ENCODE results near the gene NUP62. TPM values are rescaled to one million over a fixed set of nuclear protein-coding genes. Genes with fewer than 3 reads are reported as not detected.

NUP62 gene
- total RNA-seq, 2 experiments from 2014 or later = 113 to 119 TPM

DNA sequence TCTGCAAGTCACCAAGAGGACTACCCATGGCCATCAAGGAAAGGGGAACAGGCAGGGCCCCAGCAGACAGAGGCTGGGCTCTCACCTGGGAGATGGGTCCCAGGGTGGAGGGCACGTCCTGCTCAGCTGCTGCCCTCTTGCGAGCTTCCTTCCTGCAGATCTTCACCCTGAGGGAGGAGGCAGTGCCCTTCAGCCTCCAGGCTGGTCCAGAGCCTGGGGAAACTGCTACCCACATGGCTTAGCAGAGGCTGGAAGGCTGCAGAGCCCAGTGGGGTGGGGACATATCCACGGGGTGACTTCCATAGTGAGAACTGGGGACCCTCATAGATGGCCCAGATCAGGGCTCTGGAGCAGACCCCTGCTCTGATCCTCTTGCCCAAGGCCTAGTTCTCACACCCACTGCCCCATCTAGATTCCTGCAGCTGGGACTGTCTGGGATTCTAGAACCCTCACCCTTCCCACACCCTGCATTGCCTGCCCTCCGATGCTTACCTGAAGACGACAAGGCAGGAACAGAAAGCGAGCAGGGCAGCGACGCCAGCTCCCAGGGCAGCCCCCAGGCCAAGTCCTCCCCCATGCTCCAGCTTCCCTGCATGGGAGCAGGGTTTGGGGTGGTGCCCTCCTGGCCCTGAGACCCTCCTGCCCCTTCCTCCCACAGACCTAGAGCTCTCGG, 22.6 kb upstream of the NUP62 start:
- H3K9me3 Mint-ChIP-seq = no peaks in the 10 kb centered on the region
- peaks cover 9% of the 10 kb centered on the region for H3K4me1 Mint-ChIP-seq (ENCODE audit: low read depth)
- no peak overlapping the region for H3K27ac Mint-ChIP-seq
- peaks cover 16% of the 10 kb centered on the region for H3K27me3 Mint-ChIP-seq
- DNase-seq (no peak), ATAC-seq (no peak)
- H3K36me3 Mint-ChIP-seq (ENCODE audit: low read depth) = no peaks in the 10 kb centered on the region
- ChIA-PET POLR2A (interaction anchor here (0.6 kb wide), 1 partner anchor 675 kb away, joined by 4 read pairs; no protein-coding TSS in a partner anchor), CTCF (interaction anchor here (2.4 to 3.3 kb wide), 2 partner anchors 14 to 15 kb away, joined by 14 to 21 read pairs; no protein-coding TSS in a partner anchor)
- intact Hi-C loops (cut with micrococcal nuclease) = no loop called here
- TF ChIP-seq, protein P1, sequence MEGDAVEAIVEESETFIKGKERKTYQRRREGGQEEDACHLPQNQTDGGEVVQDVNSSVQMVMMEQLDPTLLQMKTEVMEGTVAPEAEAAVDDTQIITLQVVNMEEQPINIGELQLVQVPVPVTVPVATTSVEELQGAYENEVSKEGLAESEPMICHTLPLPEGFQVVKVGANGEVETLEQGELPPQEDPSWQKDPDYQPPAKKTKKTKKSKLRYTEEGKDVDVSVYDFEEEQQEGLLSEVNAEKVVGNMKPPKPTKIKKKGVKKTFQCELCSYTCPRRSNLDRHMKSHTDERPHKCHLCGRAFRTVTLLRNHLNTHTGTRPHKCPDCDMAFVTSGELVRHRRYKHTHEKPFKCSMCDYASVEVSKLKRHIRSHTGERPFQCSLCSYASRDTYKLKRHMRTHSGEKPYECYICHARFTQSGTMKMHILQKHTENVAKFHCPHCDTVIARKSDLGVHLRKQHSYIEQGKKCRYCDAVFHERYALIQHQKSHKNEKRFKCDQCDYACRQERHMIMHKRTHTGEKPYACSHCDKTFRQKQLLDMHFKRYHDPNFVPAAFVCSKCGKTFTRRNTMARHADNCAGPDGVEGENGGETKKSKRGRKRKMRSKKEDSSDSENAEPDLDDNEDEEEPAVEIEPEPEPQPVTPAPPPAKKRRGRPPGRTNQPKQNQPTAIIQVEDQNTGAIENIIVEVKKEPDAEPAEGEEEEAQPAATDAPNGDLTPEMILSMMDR (IDR thresholded peaks at IDR 0.05) = no peak
- no peak overlapping the region for H3K4me3 Mint-ChIP-seq

DNA sequence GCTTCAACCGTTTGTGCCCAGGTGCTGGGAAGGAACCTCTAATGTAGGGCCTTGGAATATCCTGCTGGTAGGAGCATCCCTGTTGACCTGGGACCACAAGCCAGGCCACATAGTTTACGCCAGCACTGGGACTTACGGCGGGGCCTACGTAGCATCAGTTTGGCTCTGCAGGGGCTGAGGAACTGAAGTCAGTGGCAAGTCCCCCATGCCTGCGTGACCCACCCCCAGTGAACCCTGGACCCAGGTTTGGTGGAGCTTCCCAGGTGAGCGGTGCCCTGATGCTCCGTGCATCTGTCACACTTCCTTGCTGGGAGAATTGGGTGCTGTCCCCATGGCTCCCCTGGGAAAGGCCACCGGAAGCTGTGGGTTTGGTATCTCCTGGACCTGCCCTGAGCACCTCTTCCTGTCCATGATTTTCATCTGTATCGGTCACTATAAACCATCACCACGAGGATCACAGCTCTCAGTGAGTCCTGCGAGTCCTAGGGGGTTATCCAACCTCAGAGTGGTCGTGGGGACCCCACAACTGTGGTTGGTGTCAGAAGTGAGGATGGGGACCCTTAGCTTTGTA, 21.7 kb upstream of the NUP62 start:
- ChIA-PET POLR2A (interaction anchor here (0.6 kb wide), 2 partner anchors 64 to 676 kb away, joined by 3 to 4 read pairs; no protein-coding TSS in a partner anchor), CTCF (interaction anchor here (1.2 to 2.4 kb wide), 3 partner anchors 14 to 185 kb away, joined by 3 to 14 read pairs (median 6); no protein-coding TSS in a partner anchor)
- Mint-ChIP-seq H3K9me3 (no peaks in the 10 kb centered on the region), H3K4me3 (no peak overlapping the region), H3K27ac (no peak overlapping the region), H3K4me1 (ENCODE audit: low read depth) (peaks cover 9% of the 10 kb centered on the region), H3K36me3 (ENCODE audit: low read depth) (no peaks in the 10 kb centered on the region), H3K27me3 (peaks cover 16% of the 10 kb centered on the region)
- DNase-seq (no peak), ATAC-seq (no peak)
- TF ChIP-seq, protein P1 (IDR thresholded peaks at IDR 0.05) = no peak
- intact Hi-C loops (cut with micrococcal nuclease) = no loop called here

DNA sequence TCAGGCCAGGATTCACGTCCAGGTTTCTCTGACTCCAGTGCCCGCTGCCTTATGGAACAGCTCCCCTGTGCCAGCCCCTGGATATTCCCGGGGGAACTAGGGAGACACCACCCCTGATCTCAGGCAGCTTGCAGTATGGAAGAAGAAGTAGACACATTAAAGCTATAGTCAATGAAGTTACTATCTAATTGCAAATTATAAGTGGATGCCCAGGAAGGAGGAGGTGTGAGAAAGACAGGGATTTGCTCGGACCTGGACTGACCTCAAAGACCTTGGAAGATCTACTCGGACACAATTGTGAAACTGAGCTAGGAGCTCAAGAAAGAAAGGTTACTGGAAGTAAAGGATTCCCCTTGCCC, 21.3 kb upstream of the NUP62 start:
- Mint-ChIP-seq H3K9me3 (no peaks in the 10 kb centered on the region), H3K4me3 (no peak overlapping the region), H3K27me3 (peaks cover 18% of the 10 kb centered on the region), H3K27ac (no peak overlapping the region), H3K4me1 (ENCODE audit: low read depth) (peaks cover 9% of the 10 kb centered on the region), H3K36me3 (ENCODE audit: low read depth) (no peaks in the 10 kb centered on the region)
- POLR2A ChIA-PET = no interaction called here
- DNase-seq = no peak
- CTCF ChIA-PET = interaction anchor here (1.2 to 2.4 kb wide), 4 partner anchors 13 to 186 kb away, joined by 3 to 14 read pairs (median 4); no protein-coding TSS in a partner anchor
- intact Hi-C loops (cut with micrococcal nuclease) = no loop called here
- no peak for ATAC-seq
- TF ChIP-seq, protein P1 (IDR thresholded peaks at IDR 0.05) = no peak

DNA sequence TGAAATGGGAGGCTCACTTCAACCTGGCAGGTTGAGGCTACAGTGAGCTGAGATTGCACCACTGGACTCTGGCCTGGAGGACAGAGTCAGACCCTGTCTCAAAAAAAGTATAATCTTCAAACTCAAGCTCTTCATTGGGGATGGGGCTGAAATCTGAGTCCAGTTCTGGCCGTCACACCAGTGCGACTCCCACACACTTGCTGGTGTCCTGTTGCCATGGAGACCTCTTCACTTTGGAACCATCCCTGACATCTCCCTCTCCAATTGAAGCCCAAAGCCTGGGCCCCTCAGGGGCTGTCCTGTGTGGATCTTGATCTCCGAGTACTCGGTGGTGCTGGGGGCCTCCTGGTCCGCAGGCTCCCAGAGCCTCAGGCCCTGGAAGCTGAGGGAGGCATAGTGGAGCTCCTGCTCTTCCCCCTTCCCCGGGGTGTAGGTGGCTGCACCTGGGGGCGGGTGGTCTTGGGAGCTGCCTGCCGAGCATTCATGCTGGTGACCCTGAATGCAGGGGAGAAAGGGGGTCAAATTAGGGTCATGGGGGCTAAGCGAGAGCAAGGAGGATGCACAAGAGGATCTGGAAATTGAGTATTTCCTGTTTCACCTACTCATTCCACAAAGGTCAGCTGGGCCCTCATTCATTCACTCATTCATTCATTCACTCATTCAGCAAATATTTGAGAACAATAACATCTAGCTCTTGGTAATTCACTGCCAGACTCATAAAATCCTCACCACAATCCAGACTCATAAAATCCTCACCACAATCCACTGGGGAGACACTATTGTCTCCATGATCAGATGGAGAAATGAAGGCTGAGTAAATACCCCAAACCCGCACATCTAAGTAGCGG, 20.7 kb upstream of the NUP62 start:
- ATAC-seq = no peak
- H3K36me3 Mint-ChIP-seq (ENCODE audit: low read depth) = no peaks in the 10 kb centered on the region
- ChIA-PET POLR2A (interaction anchor here (1.1 kb wide), 1 partner anchor 37 kb away, joined by 3 read pairs; no protein-coding TSS in a partner anchor), CTCF (interaction anchor here (1.2 to 2.4 kb wide), 4 partner anchors 13 to 186 kb away, joined by 3 to 14 read pairs (median 4); no protein-coding TSS in a partner anchor)
- H3K9me3 Mint-ChIP-seq = no peaks in the 10 kb centered on the region
- DNase-seq = no peak
- intact Hi-C loops (cut with micrococcal nuclease) = no loop called here
- no peak overlapping the region for H3K27ac Mint-ChIP-seq
- H3K27me3 Mint-ChIP-seq = peaks cover 21% of the 10 kb centered on the region
- peaks cover 9% of the 10 kb centered on the region for H3K4me1 Mint-ChIP-seq (ENCODE audit: low read depth)
- TF ChIP-seq, protein P1 (IDR thresholded peaks at IDR 0.05) = no peak
- H3K4me3 Mint-ChIP-seq = no peak overlapping the region
